Stimulated activated CD4-positive, alpha-beta T cell treated with anti-CD3 and anti-CD28 coated beads, Interleukin-1b, Interleukin-23, amount 100 ng/mL, for 4 hours (primary cell): ENCODE measurements around the gene TAC4.

Experiments
- DNase-seq, 2 donors: peaks; one replicate each; pipeline ENCODE4 v3.0.0-alpha.2; 2020; ENCODE audit warnings: low read depth in 2 of 2

The TAC4 gene

GRCh38 chr17:49873466-49873865 is 25.6 kb upstream of the TAC4 start:
- no peak for DNase-seq

GRCh38 chr17:49872754-49873377 is 25.0 kb upstream of the TAC4 start:
- no peak for DNase-seq

- no peak for DNase-seq
Observed at GRCh38 chr17:49871211-49871610, 23.3 kb upstream of the TAC4 start.

- DNase-seq: no peak
Observed at GRCh38 chr17:49870298-49870697, 22.4 kb upstream of the TAC4 start.

- DNase-seq: no peak
Observed at GRCh38 chr17:49869038-49869374, 21.1 kb upstream of the TAC4 start.

- DNase-seq: no peak
Observed at GRCh38 chr17:49866882-49867413, 19.1 kb upstream of the TAC4 start.

GRCh38 chr17:49866019-49866380 is 18.1 kb upstream of the TAC4 start:
- DNase-seq: no peak

GRCh38 chr17:49862781-49863331 is 15.0 kb upstream of the TAC4 start:
- no peak for DNase-seq

GRCh38 chr17:49861150-49861884 is 13.4 kb upstream of the TAC4 start:
- peak; percentile 50 to 53 for DNase-seq

GRCh38 chr17:49859991-49860953 is 12.4 kb upstream of the TAC4 start:
- DNase-seq: no peak

GRCh38 chr17:49858796-49859195 is 10.9 kb upstream of the TAC4 start:
- no peak for DNase-seq

GRCh38 chr17:49854126-49854525 is 6.3 kb upstream of the TAC4 start:
- DNase-seq: no peak

- DNase-seq: no peak
Observed at GRCh38 chr17:49853470-49854015, 5.7 kb upstream of the TAC4 start.

GRCh38 chr17:49851387-49852291 is 3.8 kb upstream of the TAC4 start:
- DNase-seq: peak; percentile 62 to 68

- DNase-seq: no peak
Observed at GRCh38 chr17:49850772-49851386, 3.0 kb upstream of the TAC4 start.

- DNase-seq: no peak
Observed at GRCh38 chr17:49850218-49850610, 2.3 kb upstream of the TAC4 start.

- no peak for DNase-seq
Observed at GRCh38 chr17:49848739-49849138, 870 bp upstream of the TAC4 start.

- no peak for DNase-seq
Observed at GRCh38 chr17:49846938-49847712, 744 bp downstream of the TAC4 start.

- DNase-seq: no peak
Observed at GRCh38 chr17:49845321-49845720, 2.5 kb downstream of the TAC4 start.
